NCI-H526 treated with DMSO at 0.1 percent for 48 hours (cell line): ENCODE measurements around the gene CCNA2.

ENCODE experiments used
- DNase-seq: peaks from one replicate; lab custom pipeline; 2025; lab: John Stamatoyannopoulos, UW

The CCNA2 gene

GRCh38 chr4:121801715-121802075 is 22.0 kb downstream of the CCNA2 start:
- DNase-seq, result no peak

- peak; percentile 73 for DNase-seq
Measured at GRCh38 chr4:121800961-121801714, 22.5 kb downstream of the CCNA2 start, which contains the start of gene EXOSC9. EXOSC9 (plus strand) TSS chr4:121801323; CDS start chr4:121801425, 102 bp downstream.

GRCh38 chr4:121800638-121800960 is 23.1 kb downstream of the CCNA2 start:
- DNase-seq, result no peak

DNA sequence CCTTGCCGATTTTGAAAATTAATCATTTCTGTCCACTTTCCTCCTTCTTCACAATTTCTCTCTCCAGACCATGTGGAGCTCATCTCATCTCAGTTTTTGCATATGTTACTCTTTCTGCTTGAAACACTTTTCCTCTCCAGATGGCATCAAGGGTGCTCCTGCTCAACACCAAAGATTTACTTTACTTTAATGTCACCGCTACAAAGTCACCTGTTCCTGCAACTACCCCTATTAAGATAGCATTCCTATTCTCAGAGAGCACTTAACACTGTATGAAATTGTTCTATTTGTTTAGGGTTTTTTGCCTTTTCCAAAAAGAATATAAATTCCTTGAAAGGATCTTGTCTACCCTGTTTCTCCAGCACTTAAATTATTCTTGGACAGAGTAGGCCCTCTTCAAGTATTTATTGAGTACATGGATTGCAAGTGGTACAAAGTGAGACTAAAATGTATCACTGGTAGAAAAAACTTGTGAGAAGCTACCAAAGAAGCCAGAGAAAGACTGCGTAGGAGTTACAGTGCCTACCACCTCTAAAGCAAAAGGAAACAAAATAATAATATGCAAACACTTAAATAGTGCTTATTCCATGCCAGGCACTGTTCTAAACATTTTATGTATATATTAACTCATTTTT is 23.7 kb downstream of the CCNA2 start:
- no peak for DNase-seq

DNA sequence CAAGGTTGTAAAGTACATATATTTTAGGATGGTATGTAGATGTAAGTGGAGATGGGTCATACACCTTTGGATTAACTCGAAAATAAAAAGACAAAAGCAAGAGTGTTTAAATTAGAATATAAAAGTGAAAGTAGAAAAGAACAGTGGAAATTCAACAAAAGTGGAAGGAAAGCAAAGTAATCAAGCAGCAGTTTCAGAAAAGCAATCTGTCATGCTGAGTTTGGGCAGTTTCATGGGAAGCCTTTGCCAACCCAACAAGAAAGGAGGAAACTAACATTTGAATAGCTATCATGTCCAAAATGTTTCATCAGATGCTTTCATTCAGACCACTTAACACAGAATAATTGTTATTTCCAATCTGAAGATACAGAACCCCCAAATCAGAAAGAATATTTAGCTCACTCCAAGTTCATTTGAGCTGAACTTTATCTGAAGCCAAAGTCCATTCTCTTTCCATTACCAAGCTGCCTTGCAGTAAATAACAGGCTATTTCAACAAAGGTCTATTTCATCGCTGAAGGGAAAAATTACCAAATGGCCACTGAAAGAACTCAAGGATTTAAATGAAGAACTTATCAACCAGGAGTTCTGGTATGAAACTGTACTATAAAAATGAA is 24.4 kb downstream of the CCNA2 start:
- no peak for DNase-seq

DNA sequence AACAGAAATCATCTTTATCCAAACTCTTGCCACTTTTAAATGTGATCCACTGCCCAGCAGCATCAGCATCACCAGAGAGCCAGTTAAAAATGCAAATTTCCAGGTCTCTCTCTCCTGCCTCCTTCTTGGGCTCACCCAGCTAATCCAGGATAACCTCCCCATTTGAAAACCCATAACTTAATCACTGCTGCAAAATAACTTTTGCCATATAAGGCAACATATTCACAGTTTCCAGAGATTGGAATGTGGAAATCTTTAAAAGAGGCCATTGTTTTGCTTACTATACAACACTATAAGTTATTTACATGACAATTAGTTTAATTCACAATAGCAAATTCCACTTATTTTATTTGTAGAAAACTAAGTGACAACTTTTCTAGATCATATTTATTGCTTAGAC is 27.4 kb downstream of the CCNA2 start:
- DNase-seq, result no peak

GRCh38 chr4:121794505-121795188 is 29.0 kb downstream of the CCNA2 start:
- DNase-seq, result no peak

DNA sequence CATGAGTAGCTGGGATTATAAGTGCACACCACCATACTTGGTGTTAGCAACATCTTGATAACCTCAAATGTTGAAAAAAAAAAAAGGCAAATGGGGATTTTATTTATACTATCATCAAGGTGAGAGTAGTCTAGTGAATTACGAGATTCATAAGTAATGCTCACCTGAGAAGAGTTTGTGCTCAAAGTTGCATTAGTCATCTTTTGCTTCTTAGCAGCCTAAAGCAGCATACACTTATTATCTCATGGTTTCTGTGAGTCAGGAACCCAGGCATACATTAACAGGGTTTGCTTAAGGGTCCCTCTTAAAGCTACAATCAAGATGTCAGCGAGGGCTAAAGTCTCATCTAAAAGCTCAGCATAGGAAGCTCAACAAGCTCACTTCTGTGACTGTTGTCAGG is 30.7 kb downstream of the CCNA2 start:
- no peak for DNase-seq

DNA sequence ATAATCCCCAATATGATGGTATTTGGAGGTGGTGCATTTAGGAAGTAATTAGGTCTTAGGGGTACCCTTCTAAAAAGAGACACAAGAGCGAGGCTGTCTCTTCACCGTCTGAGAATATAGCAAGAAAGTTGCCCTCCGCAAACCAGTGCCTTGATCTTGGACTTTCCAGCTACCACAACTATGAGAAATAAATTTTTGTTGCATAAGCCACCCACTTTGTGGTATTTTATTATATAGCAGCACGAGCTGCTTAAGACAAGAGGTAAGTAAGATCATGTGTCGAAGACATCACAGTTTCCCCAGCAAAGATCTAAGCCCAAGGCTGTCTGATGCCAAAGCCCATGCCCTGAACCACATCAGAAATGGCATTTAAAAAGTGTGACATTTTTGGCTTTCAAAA is 32.2 kb downstream of the CCNA2 start:
- no peak for DNase-seq

DNA sequence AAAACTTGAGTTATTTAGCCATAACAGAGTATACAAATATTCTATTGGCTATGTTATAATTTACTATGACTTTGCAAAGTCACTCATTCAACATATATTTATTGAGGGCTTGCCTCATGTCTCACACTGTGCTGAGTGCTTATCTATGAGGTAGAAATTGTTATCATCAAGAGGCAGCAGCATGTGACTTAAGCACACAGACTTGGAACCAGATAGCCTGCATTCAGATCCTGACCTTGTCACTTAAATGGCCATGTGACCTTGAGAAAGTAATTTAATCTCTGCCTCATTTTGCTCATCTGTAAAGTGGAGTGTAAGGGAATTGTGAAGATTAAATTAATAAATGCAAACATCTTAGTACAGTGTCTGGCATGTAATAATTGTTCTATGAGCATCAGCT is 32.7 kb downstream of the CCNA2 start:
- DNase-seq, result no peak

- no peak for DNase-seq
Measured at GRCh38 chr4:121789960-121790829, 33.5 kb downstream of the CCNA2 start.

- no peak for DNase-seq
Measured at GRCh38 chr4:121789455-121789854, 34.2 kb downstream of the CCNA2 start.

GRCh38 chr4:121788896-121789295 is 34.8 kb downstream of the CCNA2 start:
- DNase-seq, result no peak

DNA sequence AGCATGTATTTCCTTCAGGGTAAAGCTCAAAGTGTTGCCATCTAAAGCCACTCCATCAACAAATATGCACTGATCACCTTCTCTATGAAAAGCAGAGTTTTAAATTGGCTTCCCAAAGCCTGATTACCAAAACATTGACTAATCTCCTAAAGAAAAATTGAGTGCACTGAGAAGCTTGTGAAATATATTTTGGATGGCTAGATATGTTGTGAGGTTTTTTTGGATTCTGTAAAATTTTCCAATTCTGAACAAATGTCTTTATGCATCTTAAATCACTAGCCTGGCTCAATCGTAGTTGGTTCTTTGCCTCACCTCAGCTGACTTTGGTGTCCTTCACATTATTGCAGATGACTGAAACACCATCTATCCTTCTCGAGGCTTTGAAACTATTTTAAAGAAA is 37.5 kb downstream of the CCNA2 start:
- DNase-seq, result no peak

DNA sequence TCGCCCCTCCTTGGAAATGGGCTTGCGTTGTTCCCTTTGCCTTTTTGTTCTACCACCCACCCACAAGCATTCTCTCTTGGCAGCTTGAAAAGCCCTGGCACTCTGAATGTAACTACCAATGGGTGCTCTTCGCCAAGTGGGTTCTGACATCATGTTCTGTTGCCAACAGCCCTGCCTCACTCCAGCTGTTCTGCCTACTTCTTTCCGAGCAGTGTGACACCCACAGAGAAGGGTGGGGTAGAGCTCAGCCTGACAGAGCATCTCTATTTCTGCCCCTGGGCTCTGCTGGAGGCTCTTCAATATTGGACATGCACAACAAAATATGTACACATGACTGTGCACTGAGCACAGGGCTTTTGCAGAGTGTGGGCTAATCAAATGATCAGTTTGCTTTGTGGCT is 38.2 kb downstream of the CCNA2 start:
- no peak for DNase-seq

GRCh38 chr4:121784975-121785374 is 38.7 kb downstream of the CCNA2 start:
- DNase-seq, result no peak

DNA sequence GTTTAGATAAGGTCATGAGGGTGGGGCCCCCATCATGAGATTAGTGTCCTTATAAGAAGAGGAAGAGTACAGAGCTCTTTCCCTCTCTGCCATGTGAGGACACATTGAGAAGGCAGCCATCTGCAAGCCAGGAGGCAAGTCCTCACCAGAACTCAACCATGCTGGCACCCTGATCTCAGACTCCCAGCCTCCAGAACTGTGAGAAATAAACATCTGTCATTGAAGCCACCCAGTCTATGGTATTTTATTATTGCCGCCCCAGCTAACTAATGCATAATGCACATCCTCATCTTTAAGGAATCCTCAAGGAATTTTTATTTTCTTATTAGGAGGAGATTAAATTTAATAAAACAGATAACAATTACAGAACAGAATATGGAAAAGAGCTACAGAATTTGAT is 39.3 kb downstream of the CCNA2 start:
- no peak for DNase-seq

DNA sequence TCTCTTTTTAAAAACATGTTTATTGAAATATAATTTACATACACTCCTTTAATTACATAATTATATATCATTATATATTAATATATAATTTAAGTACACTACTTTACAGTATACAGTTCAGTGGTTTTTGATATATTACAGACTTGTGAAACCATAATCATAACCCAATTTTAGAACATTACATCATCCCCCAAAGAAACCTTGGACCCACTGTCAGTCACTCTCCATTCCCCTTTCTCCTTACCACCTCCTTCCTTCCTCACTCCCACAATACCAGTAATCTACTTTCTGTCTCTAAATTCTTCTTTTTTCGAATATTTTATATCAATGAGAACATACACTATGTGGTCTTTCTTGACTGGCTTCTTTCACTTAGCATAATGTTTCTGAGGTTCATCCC is 40.5 kb downstream of the CCNA2 start:
- DNase-seq, result no peak

DNA sequence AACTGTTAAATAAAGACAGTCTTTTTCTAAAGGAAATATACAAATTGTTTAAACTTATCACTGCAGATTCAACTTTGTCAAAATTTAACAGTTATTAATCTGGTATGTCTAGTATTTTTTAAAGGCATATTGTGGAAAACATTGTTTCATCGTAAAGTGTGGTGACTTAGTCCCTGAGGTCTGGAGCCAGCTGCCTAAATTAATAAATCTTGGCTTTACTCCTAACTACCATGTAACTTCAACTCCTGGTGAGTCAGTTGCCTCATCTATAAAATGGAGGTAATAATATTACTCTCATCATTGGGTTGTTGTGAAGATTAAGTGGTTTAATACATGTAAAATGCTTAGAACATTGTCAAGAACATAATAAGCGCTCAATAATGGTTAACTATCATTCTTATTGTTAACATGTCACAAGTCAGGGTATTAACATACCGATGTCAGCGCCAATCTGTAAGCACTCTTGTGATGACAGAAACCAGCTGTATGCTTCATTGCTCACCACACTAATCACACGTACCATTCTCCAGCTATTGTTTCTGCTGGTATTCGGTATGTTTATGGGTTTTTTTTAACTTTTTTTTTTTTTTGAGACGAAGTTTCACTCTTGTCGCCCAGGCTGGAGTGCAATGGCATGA is 44.6 kb downstream of the CCNA2 start:
- DNase-seq, result no peak

- no peak for DNase-seq
Measured at GRCh38 chr4:121777625-121778024, 46.1 kb downstream of the CCNA2 start.

GRCh38 chr4:121776610-121777401 is 46.9 kb downstream of the CCNA2 start:
- DNase-seq, result no peak
